ENCODE measurements around the gene SPECC1L.

Gene SPECC1L

GRCh38 chr22:24436553-24436952 lies 165.9 kb downstream of the SPECC1L start:
- no peak for DNase-seq (ENCODE audit: low read depth, low spot score)
- ChIA-PET POLR2A (interaction anchor here (0.9 kb wide), 1 partner anchor 47 kb away, joined by 3 read pairs; no protein-coding TSS in a partner anchor), CTCF (interaction anchor here (1.3 to 7.9 kb wide), 4 partner anchors 10 to 90 kb away, joined by 3 to 63 read pairs (median 5); no protein-coding TSS in a partner anchor)
- TF ChIP-seq, protein P1, sequence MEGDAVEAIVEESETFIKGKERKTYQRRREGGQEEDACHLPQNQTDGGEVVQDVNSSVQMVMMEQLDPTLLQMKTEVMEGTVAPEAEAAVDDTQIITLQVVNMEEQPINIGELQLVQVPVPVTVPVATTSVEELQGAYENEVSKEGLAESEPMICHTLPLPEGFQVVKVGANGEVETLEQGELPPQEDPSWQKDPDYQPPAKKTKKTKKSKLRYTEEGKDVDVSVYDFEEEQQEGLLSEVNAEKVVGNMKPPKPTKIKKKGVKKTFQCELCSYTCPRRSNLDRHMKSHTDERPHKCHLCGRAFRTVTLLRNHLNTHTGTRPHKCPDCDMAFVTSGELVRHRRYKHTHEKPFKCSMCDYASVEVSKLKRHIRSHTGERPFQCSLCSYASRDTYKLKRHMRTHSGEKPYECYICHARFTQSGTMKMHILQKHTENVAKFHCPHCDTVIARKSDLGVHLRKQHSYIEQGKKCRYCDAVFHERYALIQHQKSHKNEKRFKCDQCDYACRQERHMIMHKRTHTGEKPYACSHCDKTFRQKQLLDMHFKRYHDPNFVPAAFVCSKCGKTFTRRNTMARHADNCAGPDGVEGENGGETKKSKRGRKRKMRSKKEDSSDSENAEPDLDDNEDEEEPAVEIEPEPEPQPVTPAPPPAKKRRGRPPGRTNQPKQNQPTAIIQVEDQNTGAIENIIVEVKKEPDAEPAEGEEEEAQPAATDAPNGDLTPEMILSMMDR (IDR thresholded peaks at IDR 0.05; ENCODE audit: insufficient read depth, low read length, missing control alignments), result no peak
- no peak overlapping the region for H3K4me3 ChIP-seq (ENCODE audit: low read depth, low read length)

GRCh38 chr22:24437091-24437490 lies 166.5 kb downstream of the SPECC1L start:
- no peak overlapping the region for H3K4me3 ChIP-seq (ENCODE audit: low read depth, low read length)
- CTCF ChIA-PET, result interaction anchor here (0.8 to 7.9 kb wide), 2 partner anchors 13 to 67 kb away, joined by 3 to 63 read pairs; no protein-coding TSS in a partner anchor
- TF ChIP-seq, protein P1 (IDR thresholded peaks at IDR 0.05; ENCODE audit: insufficient read depth, low read length, missing control alignments), result no peak

GRCh38 chr22:24437741-24438328 lies 167.2 kb downstream of the SPECC1L start:
- TF ChIP-seq, protein P1 (IDR thresholded peaks at IDR 0.05; ENCODE audit: insufficient read depth, low read length, missing control alignments), result no peak
- POLR2A ChIA-PET, result no interaction called here
- CTCF ChIA-PET, result interaction anchor here (0.6 to 7.9 kb wide), 7 partner anchors 8 to 66 kb away, joined by 3 to 63 read pairs (median 3); no protein-coding TSS in a partner anchor
- no peak overlapping the region for H3K4me3 ChIP-seq (ENCODE audit: low read depth, low read length)
- no peak for DNase-seq (ENCODE audit: low read depth, low spot score)

More at GRCh38 chr22:24437091-24437490, 166.5 kb downstream of the SPECC1L start:
- POLR2A ChIA-PET, result no interaction called here
- no peak for DNase-seq (ENCODE audit: low read depth, low spot score)

DNA sequence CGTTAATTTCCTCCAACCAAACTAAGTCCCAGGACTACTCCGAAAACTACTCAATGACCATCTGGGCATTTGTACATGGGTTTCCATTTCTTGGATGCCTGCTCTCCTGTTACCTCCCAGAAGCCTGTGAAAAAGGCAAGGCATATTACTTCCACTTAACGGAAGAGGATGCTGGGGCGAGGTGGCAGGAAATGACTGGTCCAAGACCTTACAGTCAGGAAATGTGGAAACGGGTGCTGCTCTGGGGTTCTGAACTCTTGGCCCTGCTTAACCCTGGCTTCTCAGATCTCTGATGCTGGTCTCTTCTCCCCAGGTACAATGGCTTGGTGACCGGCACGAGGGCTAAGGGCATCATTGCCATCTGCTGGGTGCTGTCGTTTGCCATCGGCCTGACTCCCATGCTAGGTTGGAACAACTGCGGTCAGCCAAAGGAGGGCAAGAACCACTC lies 169.7 kb downstream of the SPECC1L start:
- TF ChIP-seq, protein P1 (IDR thresholded peaks at IDR 0.05; ENCODE audit: insufficient read depth, low read length, missing control alignments), result no peak
- CTCF ChIA-PET, result no interaction called here
- DNase-seq (ENCODE audit: low read depth, low spot score), result no peak

GRCh38 chr22:24440718-24441405 lies 170.2 kb downstream of the SPECC1L start:
- TF ChIP-seq, protein P1 (IDR thresholded peaks at IDR 0.05; ENCODE audit: insufficient read depth, low read length, missing control alignments), result no peak
- H3K4me3 ChIP-seq (ENCODE audit: low read depth, low read length), result no peak overlapping the region
- CTCF ChIA-PET, result no interaction called here
- POLR2A ChIA-PET, result no interaction called here
- DNase-seq (ENCODE audit: low read depth, low spot score), result no peak

More for the DNA sequence above, 169.7 kb downstream of the SPECC1L start:
- no peak overlapping the region for H3K4me3 ChIP-seq (ENCODE audit: low read depth, low read length)
- POLR2A ChIA-PET, result no interaction called here
